ENCODE data around the gene GBF1. TPM values are rescaled to one million over a fixed set of nuclear protein-coding genes. Genes with fewer than 3 reads are reported as not detected.

The GBF1 gene
- total and polyA plus RNA-seq, 4 donors: 6.0 to 27.2 (median 15.2) TPM

GRCh38 chr10:102327002-102327401 lies 81.7 kb downstream of the GBF1 start:
- no peaks in the 10 kb centered on the region for H3K4me1 ChIP-seq (ENCODE audit: control insufficient read depth in 4 of 4, insufficient read depth in 4 of 4, low read length in 3 of 4)
- no peak overlapping the region for H3K9ac ChIP-seq (ENCODE audit: low read depth in 1 of 2, low read length in 2 of 2)
- no peak for DNase-seq (ENCODE audit: low spot score)
- H3K4me3 ChIP-seq (ENCODE audit: low read depth in 1 of 3, low read length in 3 of 3): no peak overlapping the region
- no peaks in the 10 kb centered on the region for H3K27me3 ChIP-seq (ENCODE audit: control insufficient read depth in 4 of 4, insufficient read depth in 4 of 4, low read length in 3 of 4)
- H3K9me3 ChIP-seq (ENCODE audit: control insufficient read depth in 4 of 4, low read length in 3 of 4): no peaks in the 10 kb centered on the region
- TF ChIP-seq TAF1 (conservative IDR thresholded peaks at IDR 0.05): no peak
- no peak for TF ChIP-seq HNF4G (IDR thresholded peaks at IDR 0.05)
- WGBS: 96% methylated on average over 5 of the region's 5 CpGs
- no peaks in the 10 kb centered on the region for H3K36me3 ChIP-seq (ENCODE audit: control insufficient read depth in 4 of 4, insufficient read depth in 3 of 4, low read depth in 1 of 4, low read length in 3 of 4)
- H3K27ac ChIP-seq (ENCODE audit: low read depth in 1 of 2, low read length in 2 of 2): no peak overlapping the region

GRCh38 chr10:102327641-102328040 lies 82.3 kb downstream of the GBF1 start:
- Histone ChIP-seq H3K27ac (ENCODE audit: low read depth in 1 of 2, low read length in 2 of 2) (no peak overlapping the region), H3K4me1 (ENCODE audit: control insufficient read depth in 4 of 4, insufficient read depth in 4 of 4, low read length in 3 of 4) (no peaks in the 10 kb centered on the region), H3K9me3 (ENCODE audit: control insufficient read depth in 4 of 4, low read length in 3 of 4) (no peaks in the 10 kb centered on the region), H3K9ac (ENCODE audit: low read depth in 1 of 2, low read length in 2 of 2) (no peak overlapping the region), H3K36me3 (ENCODE audit: control insufficient read depth in 4 of 4, insufficient read depth in 3 of 4, low read depth in 1 of 4, low read length in 3 of 4) (peaks cover 0 to 1% (median 0%) of the 10 kb centered on the region in 4 donors), H3K27me3 (ENCODE audit: control insufficient read depth in 4 of 4, insufficient read depth in 4 of 4, low read length in 3 of 4) (no peaks in the 10 kb centered on the region), H3K4me3 (ENCODE audit: low read depth in 1 of 3, low read length in 3 of 3) (no peak overlapping the region)
- WGBS: 89% methylated on average over 2 of the region's 2 CpGs
- TF ChIP-seq JUND (IDR thresholded peaks at IDR 0.05): no peak
- no peak for TF ChIP-seq CTCF (IDR thresholded peaks at IDR 0.05; ENCODE audit: low read depth, low read length, missing input control)
- no peak for TF ChIP-seq GABPA (IDR thresholded peaks at IDR 0.05 in 1 of 2, conservative IDR thresholded peaks at IDR 0.05 in 1 of 2)
- no peak for TF ChIP-seq ATF3 (IDR thresholded peaks at IDR 0.05)
- no peak for TF ChIP-seq HNF4A (conservative IDR thresholded peaks at IDR 0.05)
- no peak for TF ChIP-seq RAD21 (IDR thresholded peaks at IDR 0.05)
- no peak for TF ChIP-seq REST (IDR thresholded peaks at IDR 0.05)
- TF ChIP-seq FOXA1 (IDR thresholded peaks at IDR 0.05): no peak
- TF ChIP-seq NR2F2 (IDR thresholded peaks at IDR 0.05): no peak
- no peak for TF ChIP-seq YY1 (IDR thresholded peaks at IDR 0.05)
- TF ChIP-seq SP1 (IDR thresholded peaks at IDR 0.05): no peak
- TF ChIP-seq FOXA2 (IDR thresholded peaks at IDR 0.05): no peak
- no peak for TF ChIP-seq MAX (IDR thresholded peaks at IDR 0.05)
- TF ChIP-seq EGR1 (IDR thresholded peaks at IDR 0.05; ENCODE audit: low read depth in 2 of 2): no peak
- no peak for TF ChIP-seq ZBTB33 (IDR thresholded peaks at IDR 0.05)
- no peak for DNase-seq (ENCODE audit: low spot score)
